Trophoblast cell (in vitro differentiated cells and primary cell): ENCODE data around the gene SLC6A4.

Experiments
- DNase-seq, 2 donors: peaks; one replicate each; pipeline ENCODE4 v3.0.0-alpha.2; 2016
- H2AFZ ChIP-seq: 2 replicates; pipeline ENCODE4 v1.6.1; 2013; ENCODE audit warnings: low read length, moderate library complexity, mild to moderate bottlenecking; ENCODE audit not compliant: insufficient read depth, poor library complexity
- H2AK5ac ChIP-seq: 2 replicates; pipeline ENCODE4 v1.6.1; 2013; ENCODE audit warnings: mild to moderate bottlenecking, low read length
- H2BK120ac ChIP-seq: 2 replicates; pipeline ENCODE4 v1.6.1; 2013; ENCODE audit warnings: low read length, mild to moderate bottlenecking, moderate library complexity; ENCODE audit not compliant: insufficient read depth, poor library complexity
- H2BK12ac ChIP-seq: 2 replicates; pipeline ENCODE4 v1.6.1; 2013; ENCODE audit warnings: mild to moderate bottlenecking, low read length, moderate library complexity
- H2BK5ac ChIP-seq: 2 replicates; pipeline ENCODE4 v1.6.1; 2013; ENCODE audit warnings: low read length, low read depth, moderate library complexity, mild to moderate bottlenecking; ENCODE audit not compliant: poor library complexity
- H3K14ac ChIP-seq: 2 replicates; pipeline ENCODE4 v1.6.1; 2013; ENCODE audit warnings: mild to moderate bottlenecking, low read length
- H3K18ac ChIP-seq: 2 replicates; pipeline ENCODE4 v1.6.1; 2013; ENCODE audit warnings: mild to moderate bottlenecking, low read length
- H3K23ac ChIP-seq: 2 replicates; pipeline ENCODE4 v1.6.1; 2013; ENCODE audit warnings: low read length
- H3K27ac ChIP-seq: 2 replicates; pipeline ENCODE4 v1.5.1; 2013; ENCODE audit warnings: low read depth, mild to moderate bottlenecking, inconsistent platforms, low read length, moderate library complexity
- H3K27me3 ChIP-seq: 2 replicates; pipeline ENCODE4 v1.6.1; 2013; ENCODE audit warnings: inconsistent platforms, mild to moderate bottlenecking, low read length, moderate library complexity; ENCODE audit not compliant: insufficient read depth
- H3K36me3 ChIP-seq, 2 experiments: 1 replicate in 1 of 2; 2 replicates in 1 of 2; pipeline ENCODE4 v1.6.1; 2013; ENCODE audit warnings: low read length in 2 of 2, mild to moderate bottlenecking in 2 of 2, moderate library complexity in 1 of 2; ENCODE audit not compliant: insufficient read depth in 2 of 2, control insufficient read depth in 1 of 2
- H3K4ac ChIP-seq: 2 replicates; pipeline ENCODE4 v1.6.1; 2013; ENCODE audit warnings: low read depth, mild to moderate bottlenecking, low read length, moderate library complexity
- H3K4me1 ChIP-seq, 2 experiments: 1 replicate in 1 of 2; 2 replicates in 1 of 2; pipeline ENCODE4 v1.6.1; 2013; ENCODE audit warnings: low read length in 2 of 2, mild to moderate bottlenecking in 2 of 2, moderate library complexity in 1 of 2; ENCODE audit not compliant: insufficient read depth in 2 of 2, control insufficient read depth in 1 of 2
- H3K4me2 ChIP-seq: 2 replicates; pipeline ENCODE4 v1.6.1; 2013; ENCODE audit warnings: inconsistent platforms, mild to moderate bottlenecking, low read length, moderate library complexity
- H3K4me3 ChIP-seq: 2 replicates; pipeline ENCODE4 v1.5.1; 2013; ENCODE audit warnings: mild to moderate bottlenecking, low read depth, low read length, inconsistent platforms
- H3K79me1 ChIP-seq: one replicate; pipeline ENCODE4 v1.6.1; 2013; ENCODE audit warnings: low read length
- H3K79me2 ChIP-seq: 2 replicates; pipeline ENCODE4 v1.6.1; 2013; ENCODE audit warnings: low read length, mild to moderate bottlenecking; ENCODE audit not compliant: control insufficient read depth, insufficient read depth, poor library complexity
- H3K9ac ChIP-seq: 2 replicates; pipeline ENCODE4 v1.6.1; 2013; ENCODE audit warnings: mild to moderate bottlenecking, low read length
- H3K9me3 ChIP-seq: 2 replicates; pipeline ENCODE4 v1.6.1; 2013; ENCODE audit warnings: low read depth, mild to moderate bottlenecking, control low read depth, inconsistent platforms, low read length; ENCODE audit not compliant: insufficient read depth
- H4K12ac ChIP-seq: 2 replicates; pipeline ENCODE4 v1.6.1; 2013; ENCODE audit warnings: low read depth, mild to moderate bottlenecking, low read length, moderate library complexity
- H4K8ac ChIP-seq: 2 replicates; pipeline ENCODE4 v1.6.1; 2013; ENCODE audit warnings: low read depth, mild to moderate bottlenecking, low read length, moderate library complexity
- H4K91ac ChIP-seq: one replicate; pipeline ENCODE4 v1.6.1; 2013; ENCODE audit warnings: low read depth, mild to moderate bottlenecking, low read length, moderate library complexity
- WGBS: extraction: QIAGEN DNeasy Blood & Tissue Kit; methylation state at CpG from one replicate; pipeline ENCODE4 v1.1.7; 2013; ENCODE audit warnings: missing lambda C conversion rate; ENCODE audit not compliant: insufficient read length, insufficient coverage; ENCODE audit errors: extremely low coverage; 5-methylcytosine and 5-hydroxymethylcytosine counted together

SLC6A4 gene

DNA sequence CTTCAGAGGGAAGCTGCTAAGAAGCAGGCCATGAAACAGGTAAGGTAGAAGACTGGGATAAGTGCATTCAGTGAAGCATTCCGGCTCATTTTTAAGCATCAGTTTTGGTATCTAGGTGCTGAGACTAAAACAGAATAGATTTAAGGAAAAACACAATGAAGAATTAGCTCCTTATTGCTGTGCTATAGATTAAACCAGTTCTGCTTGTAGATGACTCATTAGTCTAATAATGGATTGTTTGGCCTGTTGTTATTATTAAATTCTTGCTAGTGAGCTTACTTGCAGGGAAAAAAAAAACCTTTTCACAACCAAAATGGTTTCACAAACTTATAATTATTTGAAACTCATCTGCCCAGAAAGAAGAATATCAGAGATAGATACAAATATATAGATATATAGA, 62.9 kb downstream of the SLC6A4 start:
- Histone ChIP-seq H3K36me3 (peaks cover 6 to 7% of the 10 kb centered on the region in 2 experiments), H3K4me2 (no peak overlapping the region), H4K12ac (no peak overlapping the region), H3K4me3 (no peak overlapping the region), H3K9ac (no peak overlapping the region), H3K23ac (no peak overlapping the region), H2AFZ (no peak overlapping the region), H2BK12ac (no peak overlapping the region), H3K27ac (no peak overlapping the region), H3K4ac (no peak overlapping the region), H3K27me3 (no peaks in the 10 kb centered on the region), H2AK5ac (no peak overlapping the region), H4K8ac (no peak overlapping the region), H3K18ac (no peak overlapping the region), H3K4me1 (no peaks in the 10 kb centered on the region), H3K9me3 (no peaks in the 10 kb centered on the region), H2BK5ac (no peak overlapping the region), H3K79me2 (no peaks in the 10 kb centered on the region), H3K79me1 (no peaks in the 10 kb centered on the region), H4K91ac (no peak overlapping the region), H2BK120ac (no peak overlapping the region), H3K14ac (no peak overlapping the region)
- WGBS: no CpG with 5 or more reads among the region's 1 CpG
- DNase-seq: no peak

DNA sequence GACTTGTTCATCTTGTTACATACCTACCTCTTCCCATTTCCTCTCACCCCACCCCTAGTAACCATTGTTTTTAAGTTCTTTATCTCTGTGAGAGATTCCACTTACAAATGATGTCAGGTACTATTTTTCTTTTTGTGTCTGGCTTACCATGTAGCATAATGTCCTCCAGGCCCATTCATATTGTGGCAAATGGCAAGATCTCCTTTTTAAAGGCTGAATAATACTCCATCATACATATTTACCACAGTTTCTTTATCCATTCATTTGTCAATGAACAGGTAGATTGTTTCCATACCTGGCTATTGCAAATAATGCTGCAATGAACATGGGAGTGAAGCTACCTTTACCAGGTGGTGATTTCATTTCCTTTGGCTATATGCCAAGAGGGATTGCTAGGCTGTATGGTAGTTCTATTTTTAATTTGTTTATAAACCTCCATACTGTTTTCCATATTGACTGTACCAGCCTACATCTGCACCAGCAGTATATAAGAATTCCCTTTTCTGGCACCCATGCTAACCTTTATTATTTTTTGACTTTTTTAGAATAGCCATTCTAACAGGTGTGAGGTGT, 65.0 kb downstream of the SLC6A4 start:
- no peaks in the 10 kb centered on the region for H3K9me3 ChIP-seq
- no peak overlapping the region for H2AK5ac ChIP-seq
- H4K12ac ChIP-seq: no peak overlapping the region
- H3K79me1 ChIP-seq: no peaks in the 10 kb centered on the region
- no peak overlapping the region for H3K27ac ChIP-seq
- no peaks in the 10 kb centered on the region for H3K79me2 ChIP-seq
- H3K4me2 ChIP-seq: no peak overlapping the region
- H3K4ac ChIP-seq: no peak overlapping the region
- no peak overlapping the region for H3K18ac ChIP-seq
- H3K4me1 ChIP-seq: no peaks in the 10 kb centered on the region
- H3K9ac ChIP-seq: no peak overlapping the region
- no peak overlapping the region for H2BK5ac ChIP-seq
- H3K14ac ChIP-seq: no peak overlapping the region
- DNase-seq: no peak
- H2AFZ ChIP-seq: no peak overlapping the region
- no peak overlapping the region for H2BK12ac ChIP-seq
- no peak overlapping the region for H3K4me3 ChIP-seq
- H2BK120ac ChIP-seq: no peak overlapping the region
- no peaks in the 10 kb centered on the region for H3K27me3 ChIP-seq
- no peak overlapping the region for H4K8ac ChIP-seq
- H4K91ac ChIP-seq: no peak overlapping the region
- no peak overlapping the region for H3K23ac ChIP-seq
- peaks cover 2 to 3% of the 10 kb centered on the region in 2 experiments for H3K36me3 ChIP-seq

DNA sequence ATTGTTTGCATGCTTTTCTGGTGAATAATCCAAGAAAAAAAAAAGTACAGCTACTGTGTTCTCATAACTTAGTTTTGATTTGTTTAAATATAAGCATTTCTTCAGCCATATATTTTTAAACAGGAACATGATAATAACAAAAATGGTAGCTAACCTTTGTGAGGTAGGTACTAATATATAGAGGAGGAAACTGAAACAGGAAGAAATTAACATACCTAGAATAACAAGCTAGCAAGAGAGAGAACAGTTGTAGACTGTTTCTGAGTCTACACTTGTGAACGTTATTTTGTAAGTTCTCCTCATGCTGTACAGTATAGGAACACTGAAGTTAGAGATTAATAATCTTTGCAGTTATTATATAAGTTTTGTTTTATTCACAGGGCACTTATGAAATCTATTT, 69.5 kb downstream of the SLC6A4 start:
- H3K4ac ChIP-seq: no peak overlapping the region
- H3K14ac ChIP-seq: no peak overlapping the region
- no peak overlapping the region for H4K8ac ChIP-seq
- no peaks in the 10 kb centered on the region for H3K79me2 ChIP-seq
- H3K36me3 ChIP-seq: peaks cover 4% of the 10 kb centered on the region in 2 experiments
- DNase-seq: no peak
- H3K4me2 ChIP-seq: no peak overlapping the region
- no peak overlapping the region for H3K23ac ChIP-seq
- H3K18ac ChIP-seq: no peak overlapping the region
- no peak overlapping the region for H3K9ac ChIP-seq
- no peak overlapping the region for H2BK5ac ChIP-seq
- no peak overlapping the region for H3K4me3 ChIP-seq
- no peak overlapping the region for H2BK120ac ChIP-seq
- WGBS: no CpG with 5 or more reads among the region's 1 CpG
- H4K91ac ChIP-seq: no peak overlapping the region
- H3K4me1 ChIP-seq: no peaks in the 10 kb centered on the region
- no peak overlapping the region for H2BK12ac ChIP-seq
- no peak overlapping the region for H2AK5ac ChIP-seq
- no peaks in the 10 kb centered on the region for H3K27me3 ChIP-seq
- no peaks in the 10 kb centered on the region for H3K79me1 ChIP-seq
- H3K9me3 ChIP-seq: no peaks in the 10 kb centered on the region
- H2AFZ ChIP-seq: no peak overlapping the region
- H3K27ac ChIP-seq: no peak overlapping the region
- H4K12ac ChIP-seq: no peak overlapping the region

DNA sequence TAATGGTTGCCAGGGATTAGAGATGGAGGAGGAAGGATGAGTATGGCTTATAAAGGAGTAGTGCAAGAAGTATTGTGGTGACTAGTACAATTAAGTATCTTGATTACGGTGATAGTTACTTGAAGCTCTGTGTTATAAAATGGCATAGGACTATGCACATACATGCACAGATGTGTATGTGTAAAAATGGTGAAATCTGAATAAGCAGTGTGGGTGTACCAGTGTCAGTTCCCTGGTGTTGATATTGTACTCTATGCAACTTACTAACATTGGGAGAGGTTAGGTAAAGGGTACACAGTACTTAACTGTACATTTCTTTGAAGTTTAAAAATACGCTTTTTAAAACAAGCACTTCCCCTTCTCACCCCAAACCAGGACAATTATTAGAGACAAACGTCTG, 70.3 kb downstream of the SLC6A4 start:
- Histone ChIP-seq H2BK12ac (no peak overlapping the region), H3K9ac (no peak overlapping the region), H3K4me2 (no peak overlapping the region), H2BK120ac (no peak overlapping the region), H3K27me3 (no peaks in the 10 kb centered on the region), H3K9me3 (no peaks in the 10 kb centered on the region), H3K4me1 (no peaks in the 10 kb centered on the region), H2BK5ac (no peak overlapping the region), H2AK5ac (no peak overlapping the region), H3K79me2 (no peaks in the 10 kb centered on the region), H3K23ac (no peak overlapping the region), H3K18ac (no peak overlapping the region), H3K27ac (no peak overlapping the region), H3K4ac (no peak overlapping the region), H2AFZ (no peak overlapping the region), H4K12ac (no peak overlapping the region), H3K36me3 (peaks cover 4% of the 10 kb centered on the region in 2 experiments), H4K8ac (no peak overlapping the region), H3K4me3 (no peak overlapping the region), H3K14ac (no peak overlapping the region), H4K91ac (no peak overlapping the region), H3K79me1 (no peaks in the 10 kb centered on the region)
- DNase-seq: no peak
- WGBS: no CpG with 5 or more reads among the region's 3 CpGs
